H1 (cell line): ENCODE data around the gene NAPG.

Experiments used
- CTCF ChIP-seq, 3 experiments: IDR thresholded peaks; 1 replicate in 2 of 3; 2 replicates in 1 of 3; pipeline versions ENCODE4 v1.5.1 to v1.6.1; 2011; ENCODE audit warnings: low read length in 3 of 3, mild to moderate bottlenecking in 3 of 3, inconsistent platforms in 2 of 3, low read depth in 1 of 3, moderate library complexity in 1 of 3; ENCODE audit not compliant: insufficient read depth in 1 of 3; ENCODE audit errors: control extremely low read depth in 1 of 3
- EP300 ChIP-seq, 2 experiments: IDR thresholded peaks; 1 replicate in 1 of 2; 2 replicates in 1 of 2; pipeline ENCODE4 v1.6.1; 2011 to 2012; ENCODE audit warnings: low read depth in 2 of 2, low read length in 2 of 2, mild to moderate bottlenecking in 2 of 2, borderline replicate concordance in 1 of 2, inconsistent platforms in 1 of 2, moderate library complexity in 1 of 2
- JUND ChIP-seq: IDR thresholded peaks from 2 replicates; pipeline ENCODE4 v1.6.1; 2011; ENCODE audit warnings: mild to moderate bottlenecking, improper control_type of control experiment, low read length
- MAX ChIP-seq: IDR thresholded peaks from 2 replicates; pipeline ENCODE4 v1.6.1; 2012; ENCODE audit warnings: inconsistent platforms
- POLR2A ChIP-seq, 2 experiments: IDR thresholded peaks; 1 replicate in 1 of 2; 2 replicates in 1 of 2; pipeline ENCODE4 v1.6.1; 2011; ENCODE audit warnings: low read depth in 2 of 2, low read length in 2 of 2, mild to moderate bottlenecking in 2 of 2; ENCODE audit errors: control extremely low read depth in 1 of 2
- SUZ12 ChIP-seq: fragments of 200-600 bp; sonication (generic); IDR thresholded peaks from 2 replicates; pipeline ENCODE4 v1.6.1; 2012; ENCODE audit warnings: mild to moderate bottlenecking, inconsistent platforms, low read length, moderate library complexity, mixed read lengths

DNA sequence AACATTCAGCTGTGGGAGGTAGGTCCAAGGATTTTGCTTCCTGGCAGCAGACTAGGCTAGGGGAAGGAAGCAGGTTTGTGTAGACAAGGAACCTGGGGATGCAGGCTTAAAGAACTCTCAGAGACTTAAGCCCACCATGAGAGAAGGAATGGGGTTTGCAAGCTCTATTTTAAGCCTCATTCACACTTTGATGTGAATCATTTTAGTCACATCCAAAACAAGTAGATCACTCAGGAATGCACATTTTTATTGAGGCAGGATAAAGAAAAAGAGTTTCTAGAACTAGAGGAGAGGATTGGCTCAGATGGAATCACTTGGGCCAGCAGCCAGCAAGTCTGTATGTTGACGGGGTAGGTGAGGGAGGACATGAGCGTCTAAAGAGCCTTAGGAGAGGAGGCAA lies 3.3 kb upstream of the NAPG start:
- no peak for TF ChIP-seq CTCF (IDR thresholded peaks at IDR 0.05; ENCODE audit: control extremely low read depth in 1 of 3, insufficient read depth in 1 of 3, low read depth in 1 of 3, low read length in 3 of 3)
- TF ChIP-seq POLR2A (IDR thresholded peaks at IDR 0.05; ENCODE audit: control extremely low read depth in 1 of 2, low read depth in 2 of 2, low read length in 2 of 2) = no peak
- TF ChIP-seq EP300 (IDR thresholded peaks at IDR 0.05; ENCODE audit: borderline replicate concordance in 1 of 2, low read depth in 2 of 2, low read length in 2 of 2) = no peak
- TF ChIP-seq MAX = no peak
- no peak for TF ChIP-seq SUZ12
- TF ChIP-seq JUND = no peak
